Trophoblast cell (in vitro differentiated cells and primary cell): ENCODE measurements around the gene BMAL1.

Experiments
- DNase-seq, 2 donors: peaks; one replicate each; pipeline ENCODE4 v3.0.0-alpha.2; 2016
- H2AFZ ChIP-seq: 2 replicates; pipeline ENCODE4 v1.6.1; 2013; ENCODE audit warnings: low read length, moderate library complexity, mild to moderate bottlenecking; ENCODE audit not compliant: insufficient read depth, poor library complexity
- H2AK5ac ChIP-seq: 2 replicates; pipeline ENCODE4 v1.6.1; 2013; ENCODE audit warnings: mild to moderate bottlenecking, low read length
- H2BK120ac ChIP-seq: 2 replicates; pipeline ENCODE4 v1.6.1; 2013; ENCODE audit warnings: low read length, mild to moderate bottlenecking, moderate library complexity; ENCODE audit not compliant: insufficient read depth, poor library complexity
- H2BK12ac ChIP-seq: 2 replicates; pipeline ENCODE4 v1.6.1; 2013; ENCODE audit warnings: mild to moderate bottlenecking, low read length, moderate library complexity
- H2BK5ac ChIP-seq: 2 replicates; pipeline ENCODE4 v1.6.1; 2013; ENCODE audit warnings: low read length, low read depth, moderate library complexity, mild to moderate bottlenecking; ENCODE audit not compliant: poor library complexity
- H3K14ac ChIP-seq: 2 replicates; pipeline ENCODE4 v1.6.1; 2013; ENCODE audit warnings: mild to moderate bottlenecking, low read length
- H3K18ac ChIP-seq: 2 replicates; pipeline ENCODE4 v1.6.1; 2013; ENCODE audit warnings: mild to moderate bottlenecking, low read length
- H3K23ac ChIP-seq: 2 replicates; pipeline ENCODE4 v1.6.1; 2013; ENCODE audit warnings: low read length
- H3K27ac ChIP-seq: 2 replicates; pipeline ENCODE4 v1.5.1; 2013; ENCODE audit warnings: low read depth, mild to moderate bottlenecking, inconsistent platforms, low read length, moderate library complexity
- H3K27me3 ChIP-seq: 2 replicates; pipeline ENCODE4 v1.6.1; 2013; ENCODE audit warnings: inconsistent platforms, mild to moderate bottlenecking, low read length, moderate library complexity; ENCODE audit not compliant: insufficient read depth
- H3K36me3 ChIP-seq, 2 experiments: 1 replicate in 1 of 2; 2 replicates in 1 of 2; pipeline ENCODE4 v1.6.1; 2013; ENCODE audit warnings: low read length in 2 of 2, mild to moderate bottlenecking in 2 of 2, moderate library complexity in 1 of 2; ENCODE audit not compliant: insufficient read depth in 2 of 2, control insufficient read depth in 1 of 2
- H3K4ac ChIP-seq: 2 replicates; pipeline ENCODE4 v1.6.1; 2013; ENCODE audit warnings: low read depth, mild to moderate bottlenecking, low read length, moderate library complexity
- H3K4me1 ChIP-seq, 2 experiments: 1 replicate in 1 of 2; 2 replicates in 1 of 2; pipeline ENCODE4 v1.6.1; 2013; ENCODE audit warnings: low read length in 2 of 2, mild to moderate bottlenecking in 2 of 2, moderate library complexity in 1 of 2; ENCODE audit not compliant: insufficient read depth in 2 of 2, control insufficient read depth in 1 of 2
- H3K4me2 ChIP-seq: 2 replicates; pipeline ENCODE4 v1.6.1; 2013; ENCODE audit warnings: inconsistent platforms, mild to moderate bottlenecking, low read length, moderate library complexity
- H3K4me3 ChIP-seq: 2 replicates; pipeline ENCODE4 v1.5.1; 2013; ENCODE audit warnings: mild to moderate bottlenecking, low read depth, low read length, inconsistent platforms
- H3K79me1 ChIP-seq: one replicate; pipeline ENCODE4 v1.6.1; 2013; ENCODE audit warnings: low read length
- H3K79me2 ChIP-seq: 2 replicates; pipeline ENCODE4 v1.6.1; 2013; ENCODE audit warnings: low read length, mild to moderate bottlenecking; ENCODE audit not compliant: control insufficient read depth, insufficient read depth, poor library complexity
- H3K9ac ChIP-seq: 2 replicates; pipeline ENCODE4 v1.6.1; 2013; ENCODE audit warnings: mild to moderate bottlenecking, low read length
- H3K9me3 ChIP-seq: 2 replicates; pipeline ENCODE4 v1.6.1; 2013; ENCODE audit warnings: low read depth, mild to moderate bottlenecking, control low read depth, inconsistent platforms, low read length; ENCODE audit not compliant: insufficient read depth
- H4K12ac ChIP-seq: 2 replicates; pipeline ENCODE4 v1.6.1; 2013; ENCODE audit warnings: low read depth, mild to moderate bottlenecking, low read length, moderate library complexity
- H4K8ac ChIP-seq: 2 replicates; pipeline ENCODE4 v1.6.1; 2013; ENCODE audit warnings: low read depth, mild to moderate bottlenecking, low read length, moderate library complexity
- H4K91ac ChIP-seq: one replicate; pipeline ENCODE4 v1.6.1; 2013; ENCODE audit warnings: low read depth, mild to moderate bottlenecking, low read length, moderate library complexity
- WGBS: extraction: QIAGEN DNeasy Blood & Tissue Kit; methylation state at CpG from one replicate; pipeline ENCODE4 v1.1.7; 2013; ENCODE audit warnings: missing lambda C conversion rate; ENCODE audit not compliant: insufficient read length, insufficient coverage; ENCODE audit errors: extremely low coverage; 5-methylcytosine and 5-hydroxymethylcytosine counted together

Gene BMAL1

DNA sequence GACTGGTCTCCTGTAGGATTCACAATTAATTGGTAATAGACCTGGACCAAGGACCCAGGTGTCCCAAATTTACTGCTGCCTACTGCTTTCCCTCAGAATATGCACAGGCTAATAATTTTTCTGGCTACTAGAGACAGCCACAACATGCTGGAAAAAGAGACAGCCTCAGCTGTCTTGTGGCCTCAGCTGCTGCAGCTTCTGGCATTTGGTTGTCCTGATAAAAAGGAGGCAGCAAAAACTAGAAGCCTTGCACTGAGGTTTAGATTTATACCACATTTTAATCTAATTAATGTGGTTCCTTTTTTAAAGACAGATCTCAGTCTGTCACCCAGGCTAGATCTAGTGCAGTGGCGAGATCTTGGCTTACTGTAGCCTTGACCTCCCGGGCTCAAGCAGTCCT is 95.6 kb downstream of the BMAL1 start:
- H3K14ac ChIP-seq = no peak overlapping the region
- no CpG with 5 or more reads among the region's 2 CpGs for WGBS
- H3K79me2 ChIP-seq = no peaks in the 10 kb centered on the region
- peaks cover 3 to 7% of the 10 kb centered on the region in 2 experiments for H3K4me1 ChIP-seq
- H4K12ac ChIP-seq = no peak overlapping the region
- no peak overlapping the region for H3K9ac ChIP-seq
- no peak overlapping the region for H2AFZ ChIP-seq
- no peak overlapping the region for H2BK12ac ChIP-seq
- no peak overlapping the region for H2AK5ac ChIP-seq
- no peak overlapping the region for H2BK5ac ChIP-seq
- H4K91ac ChIP-seq = no peak overlapping the region
- no peak overlapping the region for H4K8ac ChIP-seq
- H3K9me3 ChIP-seq = no peaks in the 10 kb centered on the region
- H2BK120ac ChIP-seq = no peak overlapping the region
- no peak overlapping the region for H3K4me3 ChIP-seq
- H3K4ac ChIP-seq = no peak overlapping the region
- no peak overlapping the region for H3K4me2 ChIP-seq
- H3K79me1 ChIP-seq = peaks cover 5% of the 10 kb centered on the region
- DNase-seq = no peak
- H3K36me3 ChIP-seq = peaks cover 16 to 20% of the 10 kb centered on the region in 2 experiments
- no peak overlapping the region for H3K27ac ChIP-seq
- no peak overlapping the region for H3K23ac ChIP-seq
- no peaks in the 10 kb centered on the region for H3K27me3 ChIP-seq
- no peak overlapping the region for H3K18ac ChIP-seq

DNA sequence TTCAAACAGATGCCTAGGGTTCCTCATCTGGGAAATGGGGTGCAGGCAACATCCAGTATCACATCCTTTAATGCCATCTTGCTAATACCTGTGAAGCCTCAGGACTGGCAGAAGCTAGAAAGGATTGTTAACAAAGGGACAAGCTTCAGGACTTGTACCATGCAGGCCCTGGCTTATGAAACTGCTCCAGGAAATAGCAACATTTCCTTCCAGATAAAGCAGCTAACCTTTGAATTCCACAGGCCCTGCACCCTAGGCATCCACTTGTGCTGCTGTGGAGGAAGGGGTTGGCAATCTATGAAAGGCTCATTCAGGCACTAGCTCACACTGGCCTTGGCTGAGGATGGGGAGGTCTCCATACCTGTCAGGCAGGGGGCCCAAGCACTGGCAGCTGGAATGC is 98.2 kb downstream of the BMAL1 start:
- H2BK120ac ChIP-seq = no peak overlapping the region
- no peak overlapping the region for H3K9ac ChIP-seq
- H3K79me1 ChIP-seq = no peaks in the 10 kb centered on the region
- H3K18ac ChIP-seq = no peak overlapping the region
- no peak overlapping the region for H3K4ac ChIP-seq
- H4K91ac ChIP-seq = no peak overlapping the region
- no peak overlapping the region for H3K4me3 ChIP-seq
- H4K12ac ChIP-seq = no peak overlapping the region
- H3K36me3 ChIP-seq = peaks cover 16 to 21% of the 10 kb centered on the region in 2 experiments
- no peak overlapping the region for H3K14ac ChIP-seq
- H2AFZ ChIP-seq = no peak overlapping the region
- no peaks in the 10 kb centered on the region for H3K9me3 ChIP-seq
- no peak overlapping the region for H3K4me2 ChIP-seq
- no peak for DNase-seq
- H4K8ac ChIP-seq = no peak overlapping the region
- no peak overlapping the region for H2BK5ac ChIP-seq
- H3K27me3 ChIP-seq = no peaks in the 10 kb centered on the region
- H3K79me2 ChIP-seq = no peaks in the 10 kb centered on the region
- peaks cover 0 to 5% of the 10 kb centered on the region in 2 experiments for H3K4me1 ChIP-seq
- H2AK5ac ChIP-seq = no peak overlapping the region
- no peak overlapping the region for H3K27ac ChIP-seq
- H2BK12ac ChIP-seq = no peak overlapping the region
- no peak overlapping the region for H3K23ac ChIP-seq

DNA sequence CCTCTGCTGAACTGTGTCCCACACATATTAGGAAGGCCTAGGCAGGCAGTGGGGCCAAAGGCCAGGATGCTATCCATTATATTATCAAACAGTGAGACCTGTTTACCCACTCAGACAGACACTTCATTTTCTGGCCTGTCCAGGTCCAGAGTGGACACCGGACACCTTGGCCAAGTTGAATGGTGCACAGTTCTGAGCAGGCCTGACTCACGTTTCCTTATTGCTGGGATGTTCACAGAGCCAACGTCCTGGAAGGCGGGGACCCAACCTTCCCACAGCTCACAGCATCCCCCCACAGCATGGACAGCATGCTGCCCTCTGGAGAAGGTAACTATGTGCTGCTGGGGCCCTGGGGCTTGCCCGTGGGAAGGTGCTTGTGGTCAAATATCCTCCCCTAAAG is 98.8 kb downstream of the BMAL1 start:
- Histone ChIP-seq H2AK5ac (no peak overlapping the region), H2BK5ac (no peak overlapping the region), H2AFZ (no peak overlapping the region), H3K27me3 (no peaks in the 10 kb centered on the region), H3K9me3 (no peaks in the 10 kb centered on the region), H3K4ac (no peak overlapping the region), H3K18ac (no peak overlapping the region), H4K91ac (no peak overlapping the region), H3K4me3 (no peak overlapping the region), H3K79me1 (no peaks in the 10 kb centered on the region), H4K12ac (no peak overlapping the region), H3K23ac (no peak overlapping the region), H3K14ac (no peak overlapping the region), H3K79me2 (no peaks in the 10 kb centered on the region), H3K27ac (no peak overlapping the region), H3K4me2 (no peak overlapping the region), H4K8ac (no peak overlapping the region), H2BK12ac (no peak overlapping the region), H3K9ac (no peak overlapping the region), H3K4me1 (peaks cover 0 to 5% of the 10 kb centered on the region in 2 experiments), H2BK120ac (no peak overlapping the region), H3K36me3 (peaks cover 16 to 26% of the 10 kb centered on the region in 2 experiments)
- WGBS = no CpG with 5 or more reads among the region's 5 CpGs
- DNase-seq = no peak

DNA sequence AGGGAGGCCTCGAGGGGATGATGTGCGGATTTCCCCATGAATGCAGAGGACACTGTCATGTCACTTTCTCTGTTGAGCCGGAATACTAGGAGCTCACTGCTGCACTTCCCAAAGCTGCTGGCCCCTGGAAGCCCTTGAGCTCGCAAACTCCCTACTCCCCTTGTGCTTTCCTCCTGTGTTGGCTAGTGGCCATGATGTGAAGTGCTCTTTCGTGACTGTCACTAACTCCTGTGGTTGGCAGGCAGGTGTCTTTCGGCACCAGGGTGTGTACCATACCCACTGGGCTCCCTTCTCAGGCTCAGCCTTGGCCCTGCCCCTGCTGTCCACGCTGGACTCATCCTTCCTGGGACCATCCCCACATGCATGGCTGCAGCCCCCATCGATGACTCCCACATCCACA is 99.2 kb downstream of the BMAL1 start:
- H3K23ac ChIP-seq = no peak overlapping the region
- H3K14ac ChIP-seq = no peak overlapping the region
- no peak overlapping the region for H4K91ac ChIP-seq
- no peak overlapping the region for H2AFZ ChIP-seq
- H2BK5ac ChIP-seq = no peak overlapping the region
- H3K4ac ChIP-seq = no peak overlapping the region
- no peak overlapping the region for H3K18ac ChIP-seq
- H2BK12ac ChIP-seq = no peak overlapping the region
- no peak overlapping the region for H3K4me2 ChIP-seq
- no peak overlapping the region for H2AK5ac ChIP-seq
- H4K12ac ChIP-seq = no peak overlapping the region
- H3K9me3 ChIP-seq = no peaks in the 10 kb centered on the region
- peaks cover 0 to 5% of the 10 kb centered on the region in 2 experiments for H3K4me1 ChIP-seq
- no peaks in the 10 kb centered on the region for H3K79me2 ChIP-seq
- no peak overlapping the region for H3K9ac ChIP-seq
- WGBS = no CpG with 5 or more reads among the region's 8 CpGs
- no peak overlapping the region for H3K4me3 ChIP-seq
- H3K27ac ChIP-seq = no peak overlapping the region
- DNase-seq = no peak
- no peaks in the 10 kb centered on the region for H3K79me1 ChIP-seq
- no peak overlapping the region for H4K8ac ChIP-seq
- H3K27me3 ChIP-seq = no peaks in the 10 kb centered on the region
- no peak overlapping the region for H2BK120ac ChIP-seq
- peaks cover 16 to 26% of the 10 kb centered on the region in 2 experiments for H3K36me3 ChIP-seq
